IPS DF 19.7 (cell line): ENCODE results near the gene CANX.
"Not testable (repeated sequence)": the region's sequence is repeated elsewhere in the genome, so short reads cannot be mapped to it uniquely, and the experiment has no call there.

ENCODE experiments used
- DNase-seq: peaks from one replicate; pipeline ENCODE4 v3.0.0-alpha.2; 2013; ENCODE audit warnings: low read depth, low spot score

CANX gene

DNA sequence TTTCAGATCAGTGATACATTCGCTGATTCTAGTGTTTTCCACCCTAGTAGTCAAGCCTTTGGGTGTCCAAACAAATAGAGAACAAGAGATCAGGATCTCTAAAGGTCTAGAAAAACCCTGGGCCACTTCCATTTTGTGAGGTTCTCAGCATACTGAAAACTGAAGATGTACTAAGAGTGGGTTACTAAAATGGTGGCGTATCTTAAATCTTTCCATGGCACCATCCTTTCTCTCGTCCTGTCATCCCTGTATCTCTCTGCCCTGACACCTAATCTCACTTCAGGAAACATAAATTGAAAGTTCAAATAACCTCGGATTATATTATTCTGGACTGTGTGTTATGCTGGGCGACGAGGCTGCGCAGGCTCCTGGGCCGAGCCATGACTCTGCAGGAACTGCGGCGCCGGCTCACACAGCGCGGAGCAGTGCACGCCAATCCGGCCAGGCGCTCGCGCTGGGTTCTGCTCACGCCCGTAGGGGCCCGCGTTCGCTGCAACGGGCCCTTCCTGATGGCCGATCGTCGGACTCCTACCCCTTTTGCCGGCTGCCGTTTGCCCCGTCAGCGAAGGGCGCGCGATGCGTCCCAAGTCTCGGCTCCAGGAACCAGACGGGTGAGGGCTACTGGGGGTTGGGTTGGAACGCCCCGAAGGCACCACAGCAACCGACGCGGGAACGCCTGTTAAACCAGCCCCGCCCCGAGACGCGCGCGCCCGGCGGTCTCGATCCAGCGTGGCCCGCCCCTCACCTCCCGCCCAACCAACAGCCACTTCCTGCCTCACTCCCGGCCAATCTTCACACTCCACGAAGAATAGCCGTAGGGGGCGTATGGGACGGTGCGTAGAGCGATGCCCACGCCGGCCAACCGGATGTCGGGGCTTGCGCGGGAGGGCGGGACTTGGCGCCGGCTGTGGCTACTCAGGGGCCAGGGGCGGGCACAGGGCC, 503 bp upstream of the CANX start:
- DNase-seq, result peak; percentile 94

DNA sequence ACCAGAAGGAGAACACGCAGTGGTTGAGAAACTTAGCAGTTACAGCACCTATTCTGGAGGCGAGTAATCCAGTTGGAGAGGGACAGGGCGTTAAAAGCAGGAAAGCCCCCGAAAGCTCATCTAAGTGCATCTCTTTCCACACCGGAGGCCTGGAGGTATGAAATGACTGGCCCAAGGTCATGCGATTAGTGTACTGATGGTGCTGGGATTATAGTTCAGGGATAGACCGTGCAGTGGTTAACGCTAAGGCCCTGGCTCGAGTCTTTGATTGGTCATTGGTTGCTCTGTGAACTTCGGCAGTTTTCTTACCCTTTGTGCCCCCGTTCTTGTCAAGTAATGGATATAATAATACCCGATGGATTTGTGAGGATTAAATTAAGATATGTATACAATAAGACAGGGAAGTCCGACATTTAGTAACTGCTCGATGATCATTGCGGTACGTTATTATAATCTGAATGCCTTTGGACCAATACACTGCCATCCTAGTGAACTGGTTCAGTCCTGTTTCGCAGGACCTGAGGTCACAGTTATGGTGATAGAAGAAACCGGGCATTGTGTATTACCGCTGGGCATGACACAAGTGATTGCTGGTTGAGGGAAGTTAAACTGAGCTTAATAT, 960 bp downstream of the CANX start:
- no peak for DNase-seq

DNA sequence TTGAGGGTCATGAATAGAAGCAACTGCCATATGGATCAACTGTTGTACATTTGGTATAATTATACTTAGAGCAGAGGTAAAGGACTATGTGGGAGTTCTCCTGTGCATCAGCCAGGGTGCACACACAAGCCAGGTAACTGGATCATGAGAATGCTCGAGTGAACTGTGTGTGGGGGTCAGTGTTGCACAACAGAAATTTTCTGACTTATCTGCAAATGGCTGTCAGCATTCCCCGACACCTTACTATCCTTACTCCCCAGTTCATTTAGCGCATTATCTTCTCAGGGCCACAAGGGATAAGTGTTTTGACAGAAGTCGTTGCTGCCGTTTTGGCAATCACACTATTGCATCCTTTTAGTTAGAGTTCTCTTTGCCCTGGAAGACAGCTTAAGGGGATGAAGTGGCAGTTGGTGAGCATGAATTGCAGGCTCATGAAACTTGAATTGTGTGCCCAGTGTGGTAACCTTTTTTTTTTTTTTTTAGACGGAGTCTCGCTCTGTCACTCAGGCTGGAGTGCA, 1.7 kb downstream of the CANX start:
- DNase-seq, result no peak

DNA sequence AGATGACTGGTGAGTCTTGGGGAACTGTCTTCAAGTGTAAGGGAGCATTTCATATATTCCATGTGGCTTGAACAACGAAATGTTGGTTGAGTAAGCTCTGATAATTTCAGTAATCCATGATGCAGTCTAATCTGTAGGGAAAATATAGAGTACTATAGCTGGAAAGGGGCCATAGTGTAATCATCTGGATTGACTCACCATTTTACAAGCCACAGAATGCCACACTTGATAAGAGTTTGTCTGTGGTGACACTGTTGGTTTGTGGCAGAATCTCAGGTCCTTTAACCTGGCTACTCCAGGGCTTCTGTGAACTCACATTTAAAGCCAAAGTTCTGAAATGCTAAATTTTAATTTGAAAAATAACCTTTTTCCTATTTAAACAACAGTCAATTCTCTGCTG, 17.5 kb downstream of the CANX start:
- no peak for DNase-seq

DNA sequence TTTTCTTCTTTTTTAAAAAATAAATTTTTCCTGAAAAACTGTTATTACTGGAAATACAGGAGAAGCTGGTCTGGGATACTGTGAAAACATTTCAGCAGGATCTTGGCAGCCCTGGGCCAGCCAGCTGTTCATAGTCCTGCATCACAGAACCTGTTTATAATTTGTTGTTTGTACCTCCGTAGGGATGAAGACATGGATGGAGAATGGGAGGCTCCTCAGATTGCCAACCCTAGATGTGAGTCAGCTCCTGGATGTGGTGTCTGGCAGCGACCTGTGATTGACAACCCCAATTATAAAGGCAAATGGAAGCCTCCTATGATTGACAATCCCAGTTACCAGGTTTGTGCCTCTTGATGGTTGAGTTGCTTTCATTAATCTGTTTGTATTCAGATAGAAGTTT, 21.5 kb downstream of the CANX start:
- DNase-seq, result no peak

DNA sequence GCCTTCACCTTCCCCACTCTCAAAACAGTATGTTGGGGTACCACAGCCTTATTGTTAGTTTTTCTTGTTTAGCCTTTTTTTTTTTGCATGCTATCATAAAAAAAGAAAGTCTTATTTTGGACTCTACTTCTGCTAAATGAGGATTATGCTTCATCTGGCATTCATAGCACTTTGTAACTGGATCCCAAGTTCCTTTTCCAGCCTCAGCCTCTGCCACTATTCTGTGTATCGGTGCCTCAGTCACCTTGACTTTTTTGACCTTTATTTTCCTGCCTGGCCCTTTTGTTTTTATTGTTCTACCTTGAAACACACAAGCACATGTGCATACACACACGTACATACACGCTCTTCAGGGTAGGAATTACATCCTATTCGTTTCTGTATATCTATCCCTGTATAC, 25.4 kb downstream of the CANX start:
- DNase-seq, result no peak

DNA sequence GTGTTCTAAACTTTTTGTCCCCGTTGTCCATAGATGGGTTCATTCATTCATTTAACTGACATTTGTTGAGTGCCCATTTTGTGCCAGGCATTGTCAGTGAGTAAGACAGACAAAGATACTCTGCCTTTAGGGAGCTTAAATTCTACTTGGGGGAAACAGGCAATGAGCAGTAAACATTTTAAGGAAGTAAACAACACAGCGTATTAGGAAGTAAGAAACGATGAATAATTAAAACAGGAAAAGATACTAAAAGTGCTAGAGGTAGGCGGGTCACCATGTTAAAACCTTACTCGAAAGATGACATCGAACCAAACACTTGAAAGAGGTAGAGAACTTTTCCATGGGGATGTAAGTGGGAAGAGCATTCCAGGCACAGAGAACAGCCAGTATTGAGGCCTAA, 28.3 kb downstream of the CANX start:
- DNase-seq, result no peak

DNA sequence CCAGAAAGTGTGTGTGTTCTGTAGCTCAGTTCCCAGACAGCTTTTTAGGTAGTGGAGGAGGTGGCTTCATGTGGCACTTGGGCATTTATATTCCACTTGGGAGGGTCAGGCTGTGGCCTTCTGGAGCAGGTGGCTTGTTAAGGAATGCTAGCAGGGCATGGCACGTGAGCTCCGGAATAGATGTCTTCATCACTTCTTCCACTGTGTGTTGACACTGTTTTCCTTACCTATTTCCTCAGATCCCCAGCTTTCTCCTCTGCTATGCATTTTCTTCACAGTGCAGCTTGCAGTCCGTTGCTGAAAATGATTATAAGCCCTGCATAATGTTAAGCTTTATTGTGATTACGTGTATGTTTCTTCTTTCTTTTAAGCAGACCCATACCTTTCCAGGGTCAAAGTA, 30.5 kb downstream of the CANX start:
- DNase-seq, result no peak

DNA sequence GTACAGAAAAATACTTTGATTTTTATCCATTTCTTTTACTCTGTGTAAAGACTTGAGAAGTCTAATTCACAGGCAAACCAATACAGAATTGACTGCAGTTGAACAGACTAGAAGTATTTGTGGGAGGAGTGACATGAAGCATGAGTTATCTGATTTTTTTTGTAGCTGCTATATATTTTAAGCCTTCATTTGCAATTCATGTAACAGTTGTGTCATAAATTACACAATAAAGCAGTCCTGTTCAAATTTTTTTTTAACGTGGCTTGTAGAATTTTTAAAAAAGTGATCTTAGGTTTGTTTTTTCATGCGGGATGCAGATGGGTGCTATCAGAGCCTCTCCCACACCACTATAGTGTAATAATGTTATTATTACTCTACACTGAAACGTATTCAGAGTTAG, 31.0 kb downstream of the CANX start:
- no peak for DNase-seq

DNA sequence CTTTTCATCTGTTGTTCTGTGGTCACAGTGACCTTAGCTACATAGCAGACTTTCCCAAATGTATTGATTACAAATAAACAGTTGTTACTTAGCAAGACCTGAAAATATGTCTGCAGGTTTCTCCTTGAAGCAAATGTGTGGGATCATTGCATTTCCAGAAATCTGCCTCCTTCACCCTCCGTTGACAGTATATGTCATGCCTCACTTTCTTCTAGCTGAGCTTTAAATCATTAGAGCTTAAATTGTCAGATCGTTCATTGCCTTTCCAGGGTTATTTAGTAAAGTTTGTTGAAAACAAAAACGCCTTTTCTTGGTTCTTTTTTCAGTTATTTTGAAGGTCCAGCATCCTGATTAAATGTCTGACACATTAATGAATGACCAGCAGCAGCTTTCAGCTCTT, 31.6 kb downstream of the CANX start:
- no peak for DNase-seq

DNA sequence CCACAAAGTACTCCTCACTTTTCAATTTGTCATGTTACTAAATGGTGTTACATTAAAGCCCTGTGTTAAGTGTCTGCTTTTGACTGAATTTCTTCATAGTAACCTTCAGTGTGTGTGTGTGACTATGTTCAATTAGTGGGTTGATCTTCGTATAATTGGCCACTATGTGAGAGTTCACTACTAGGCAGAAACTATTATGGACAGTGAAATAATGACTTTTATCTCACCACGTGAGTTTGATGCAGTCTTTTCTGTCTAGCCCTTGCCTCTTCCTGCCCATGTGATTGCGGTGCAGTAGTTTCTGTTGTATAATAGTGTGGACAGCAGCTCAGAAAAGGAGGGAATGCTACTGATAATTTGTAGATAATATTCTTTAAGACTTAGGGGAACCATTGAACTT, 32.1 kb downstream of the CANX start:
- DNase-seq, result no peak

DNA sequence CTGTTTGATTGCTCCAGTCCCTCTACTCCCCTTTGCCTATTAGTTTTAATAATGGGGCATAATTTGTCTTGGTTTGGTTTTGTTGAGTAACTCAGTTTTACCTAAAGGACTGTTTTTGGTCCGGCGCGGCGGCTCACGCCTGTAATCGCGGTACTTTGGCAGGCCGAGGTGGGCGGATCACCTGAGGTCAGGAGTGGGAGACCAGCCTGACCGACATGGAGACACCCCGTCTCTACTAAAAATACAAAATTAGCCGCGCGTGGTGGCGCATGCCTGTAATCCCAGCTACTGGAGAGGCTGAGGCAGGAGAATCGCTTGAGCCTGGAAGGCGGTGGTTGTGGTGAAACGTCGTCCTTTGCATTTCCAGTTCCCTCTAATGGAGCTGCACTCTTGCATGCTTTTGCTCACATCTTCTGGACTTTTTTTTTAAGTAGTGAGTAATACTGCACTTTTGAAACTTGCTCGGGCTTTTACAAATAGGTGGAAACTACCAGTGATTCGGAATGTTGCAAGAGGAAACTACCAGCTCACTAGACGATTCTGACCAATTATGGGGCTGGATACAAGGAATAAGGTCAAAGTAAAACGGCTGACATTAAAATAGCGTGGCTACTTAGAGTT, 33.1 kb downstream of the CANX start:
- DNase-seq, result no peak

DNA sequence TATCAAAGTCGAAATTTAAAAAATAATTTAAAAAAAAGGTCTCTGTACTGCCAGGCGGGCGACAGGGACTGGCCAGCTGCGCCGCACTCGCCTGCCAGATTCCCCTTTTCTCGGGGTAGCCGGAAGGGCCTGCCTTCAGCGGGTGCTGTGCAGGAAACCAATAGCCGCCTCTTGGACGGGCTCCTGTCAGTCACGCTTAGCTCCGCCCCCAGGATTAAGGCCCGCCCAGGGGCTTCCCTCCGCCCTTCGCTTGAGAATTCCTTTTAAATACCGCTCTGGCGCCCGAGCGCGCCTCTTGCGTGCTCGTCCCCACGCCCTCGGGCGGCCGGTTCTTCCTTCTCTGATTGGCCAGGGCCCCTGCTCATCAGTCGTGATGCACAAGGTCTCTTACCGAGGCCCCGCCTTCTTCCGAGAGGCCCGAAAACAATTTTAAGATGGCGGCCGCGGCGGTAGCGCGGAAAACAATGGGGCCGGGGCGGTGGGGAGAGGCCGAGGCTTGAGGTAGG, 33.7 kb downstream of the CANX start, which contains the start of gene MAML1:
Gene MAML1, plus strand, starts transcription at position 411 of the 506 bp plus-strand sequence. CDS start 291 bp downstream, outside the sequence.
- DNase-seq, result peak; percentile 98

DNA sequence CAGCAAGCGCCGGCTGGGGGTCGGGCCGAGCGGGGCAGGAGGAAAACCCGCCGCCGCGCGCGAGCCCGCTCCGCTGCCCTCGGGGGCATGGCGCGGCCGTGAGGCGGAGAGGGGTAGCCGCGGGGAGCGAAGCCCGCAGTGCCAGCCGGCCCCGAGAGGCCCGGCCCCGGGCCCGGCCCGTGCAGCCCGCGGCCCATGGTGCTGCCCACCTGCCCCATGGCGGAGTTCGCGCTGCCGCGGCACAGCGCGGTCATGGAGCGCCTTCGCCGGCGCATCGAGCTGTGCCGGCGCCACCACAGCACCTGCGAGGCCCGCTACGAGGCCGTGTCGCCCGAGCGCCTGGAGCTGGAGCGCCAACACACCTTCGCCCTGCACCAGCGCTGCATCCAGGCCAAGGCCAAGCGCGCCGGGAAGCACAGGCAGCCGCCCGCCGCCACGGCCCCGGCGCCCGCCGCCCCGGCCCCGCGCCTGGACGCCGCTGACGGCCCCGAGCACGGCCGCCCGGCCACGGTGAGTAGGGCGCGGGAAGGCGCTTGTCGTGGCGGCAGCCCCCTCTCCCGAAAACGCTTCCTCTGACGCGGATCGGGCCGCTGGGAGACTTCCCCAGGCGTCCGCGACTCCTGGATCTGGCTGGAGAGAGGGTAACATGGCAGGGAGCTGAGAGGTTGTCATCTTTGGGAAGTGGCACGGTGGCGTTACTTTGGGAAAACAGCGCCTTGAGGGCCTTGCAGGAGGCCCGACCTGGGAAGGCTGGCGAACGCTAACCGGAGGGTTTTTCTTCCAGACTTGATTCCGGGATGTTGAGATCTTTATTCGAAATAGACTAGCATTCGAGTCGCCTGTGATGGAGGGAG, 34.4 kb downstream of the CANX start:
- no peak for DNase-seq

DNA sequence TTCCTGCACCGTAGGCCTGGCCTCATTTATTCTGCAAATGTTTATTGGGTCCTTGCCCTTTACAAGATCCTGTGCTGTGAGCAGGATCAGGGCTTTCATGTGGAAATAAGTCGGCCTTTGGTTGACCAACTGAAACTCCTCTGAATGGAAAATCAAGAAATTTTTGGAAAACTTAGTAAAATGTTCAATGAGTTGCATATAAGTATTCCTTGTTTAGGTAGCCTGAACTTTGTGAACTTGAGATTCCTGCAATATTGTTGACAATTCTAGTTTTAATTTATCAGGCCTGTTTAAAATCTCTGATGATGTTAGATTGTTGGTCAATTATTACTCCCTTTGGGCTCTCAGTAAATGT, 35.0 kb downstream of the CANX start:
- no peak for DNase-seq

DNA sequence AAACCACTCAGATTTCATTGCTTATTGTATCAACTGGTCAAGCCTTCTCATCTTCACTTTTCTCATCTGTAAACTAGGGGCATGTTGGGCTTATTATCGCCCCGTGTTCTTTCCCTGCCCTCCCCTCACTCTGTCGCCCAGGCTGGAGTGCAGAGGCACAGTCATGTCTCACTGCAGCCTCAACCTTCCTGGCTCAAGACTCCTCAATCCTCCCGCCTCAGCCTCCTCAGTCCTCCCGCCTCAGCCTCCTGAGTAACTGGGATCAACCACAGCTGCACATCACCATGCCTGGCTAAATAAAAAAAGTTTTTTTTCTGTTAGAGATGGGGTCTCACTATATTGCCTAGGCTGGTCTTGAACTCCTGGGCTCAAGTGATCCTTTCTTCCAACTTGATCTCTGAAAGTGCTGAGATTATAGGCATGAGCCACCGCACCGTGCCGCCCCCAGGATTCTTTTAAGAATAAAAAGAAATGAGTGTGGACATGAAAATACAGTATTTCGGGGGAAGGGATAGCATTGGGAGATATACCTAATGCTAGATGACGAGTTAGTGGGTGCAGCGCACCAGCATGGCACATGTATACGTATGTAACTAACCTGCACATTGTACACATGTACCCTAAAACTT, 35.9 kb downstream of the CANX start:
- no peak for DNase-seq

DNA sequence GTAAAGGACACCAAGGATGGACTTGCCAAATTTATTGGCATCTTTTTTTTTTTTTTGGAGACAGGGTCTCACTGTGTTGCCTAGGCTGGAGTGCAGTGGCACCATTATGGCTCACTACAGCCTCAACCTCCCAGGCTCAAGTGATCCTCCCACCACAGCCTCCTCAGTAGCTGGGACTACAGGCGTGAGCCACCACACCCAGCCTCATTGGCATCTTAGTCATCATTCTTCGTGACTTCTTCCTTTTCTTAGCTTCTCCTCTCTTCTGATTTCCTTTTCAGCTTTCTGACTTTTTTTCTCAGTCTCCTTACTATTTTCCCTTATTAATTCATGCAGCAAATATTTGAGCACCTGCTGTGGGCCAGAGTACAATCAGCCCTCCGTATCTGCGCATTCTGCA, 40.0 kb downstream of the CANX start:
- DNase-seq, result no peak

DNA sequence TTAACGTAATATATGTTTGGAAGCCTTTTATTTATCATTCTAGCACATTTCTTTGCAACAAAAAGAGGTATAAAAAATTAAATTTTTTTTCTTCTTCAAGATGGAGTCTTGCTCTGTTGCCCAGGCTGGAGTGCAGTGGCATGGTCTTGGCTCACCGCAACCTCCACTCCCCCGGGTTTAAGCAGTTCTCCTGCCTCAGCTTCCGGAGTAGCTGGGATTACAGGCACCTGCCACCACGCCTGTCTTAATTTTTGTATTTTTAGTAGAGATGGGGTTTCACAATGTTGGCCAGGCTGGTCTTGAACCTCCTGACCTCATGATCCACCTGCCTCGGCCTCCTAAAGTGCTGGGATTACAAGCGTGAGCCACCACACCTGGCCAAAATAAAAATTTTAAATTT, 45.3 kb downstream of the CANX start:
- not testable (repeated sequence) for DNase-seq

DNA sequence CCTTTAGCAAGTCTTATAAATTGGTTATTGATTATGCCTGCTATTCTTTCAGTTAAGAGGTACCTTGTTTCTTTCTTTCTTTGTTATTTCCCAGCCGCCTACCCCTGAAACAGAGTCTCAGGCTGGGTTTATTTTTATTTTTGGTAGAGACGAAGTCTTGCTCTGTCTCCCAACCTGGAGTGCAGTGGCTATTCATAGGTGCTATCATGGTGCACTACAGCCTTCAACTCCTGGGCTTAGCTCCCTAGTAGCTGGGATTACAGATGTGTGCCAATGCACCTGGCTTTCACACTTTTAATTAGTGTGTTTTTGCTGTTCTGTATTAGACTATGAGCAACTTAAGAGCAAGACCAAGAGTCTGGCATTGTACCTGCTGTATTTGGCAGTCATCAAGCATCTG, 48.1 kb downstream of the CANX start:
- no peak for DNase-seq

DNA sequence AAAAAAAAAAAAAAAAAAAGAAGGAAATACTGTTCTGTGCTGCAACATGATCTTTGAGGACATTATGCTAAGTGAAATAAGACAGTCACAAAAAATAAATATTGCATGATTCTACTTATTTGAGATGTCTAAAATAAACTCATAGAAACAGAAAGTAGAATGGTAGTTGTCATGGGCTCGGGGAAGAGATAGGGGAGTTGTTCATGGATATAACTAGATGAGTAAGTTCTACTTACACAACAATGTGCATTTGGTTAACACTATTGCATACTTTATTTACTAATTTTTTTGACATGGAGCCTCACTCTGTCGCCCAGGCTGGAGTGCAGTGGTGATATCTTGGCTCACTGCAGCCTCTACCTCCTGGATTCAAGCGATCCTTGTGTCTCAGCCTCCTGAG, 49.0 kb downstream of the CANX start:
- no peak for DNase-seq
